WI38 (cell line): ENCODE data around the gene NOX1.

Experiments
- H3K4me3 ChIP-seq: 2 replicates; pipeline ENCODE4 v1.5.1; 2011; ENCODE audit warnings: low read depth, mild to moderate bottlenecking, control low read depth, low read length
- TF ChIP-seq, protein P1 (sequence below): IDR thresholded peaks from 2 replicates; pipeline ENCODE4 v1.5.1; 2012; ENCODE audit warnings: low read depth, mild to moderate bottlenecking, control low read depth, low read length

Gene NOX1

DNA sequence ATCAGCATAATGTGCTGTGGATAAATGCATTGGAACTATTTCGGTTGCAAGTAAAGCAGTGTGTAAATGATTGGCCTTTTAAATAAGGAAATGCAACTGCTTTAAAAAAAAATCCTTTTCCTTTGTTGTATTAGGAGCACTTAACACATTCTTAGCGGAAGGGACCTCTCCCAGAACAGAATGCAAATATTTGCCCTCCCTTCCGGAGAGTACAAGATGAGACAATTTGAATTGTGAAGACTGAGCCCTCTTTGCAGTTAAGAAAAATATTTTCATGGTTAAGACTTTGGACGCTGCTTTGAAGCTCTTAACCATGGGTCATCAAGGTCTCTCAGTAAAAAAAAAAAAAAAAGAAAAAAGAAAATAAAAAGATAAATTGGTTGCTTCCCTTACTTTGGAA lies 9.5 kb upstream of the NOX1 start:
- TF ChIP-seq, protein P1, sequence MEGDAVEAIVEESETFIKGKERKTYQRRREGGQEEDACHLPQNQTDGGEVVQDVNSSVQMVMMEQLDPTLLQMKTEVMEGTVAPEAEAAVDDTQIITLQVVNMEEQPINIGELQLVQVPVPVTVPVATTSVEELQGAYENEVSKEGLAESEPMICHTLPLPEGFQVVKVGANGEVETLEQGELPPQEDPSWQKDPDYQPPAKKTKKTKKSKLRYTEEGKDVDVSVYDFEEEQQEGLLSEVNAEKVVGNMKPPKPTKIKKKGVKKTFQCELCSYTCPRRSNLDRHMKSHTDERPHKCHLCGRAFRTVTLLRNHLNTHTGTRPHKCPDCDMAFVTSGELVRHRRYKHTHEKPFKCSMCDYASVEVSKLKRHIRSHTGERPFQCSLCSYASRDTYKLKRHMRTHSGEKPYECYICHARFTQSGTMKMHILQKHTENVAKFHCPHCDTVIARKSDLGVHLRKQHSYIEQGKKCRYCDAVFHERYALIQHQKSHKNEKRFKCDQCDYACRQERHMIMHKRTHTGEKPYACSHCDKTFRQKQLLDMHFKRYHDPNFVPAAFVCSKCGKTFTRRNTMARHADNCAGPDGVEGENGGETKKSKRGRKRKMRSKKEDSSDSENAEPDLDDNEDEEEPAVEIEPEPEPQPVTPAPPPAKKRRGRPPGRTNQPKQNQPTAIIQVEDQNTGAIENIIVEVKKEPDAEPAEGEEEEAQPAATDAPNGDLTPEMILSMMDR, result no peak
- H3K4me3 ChIP-seq, result no peak overlapping the region

DNA sequence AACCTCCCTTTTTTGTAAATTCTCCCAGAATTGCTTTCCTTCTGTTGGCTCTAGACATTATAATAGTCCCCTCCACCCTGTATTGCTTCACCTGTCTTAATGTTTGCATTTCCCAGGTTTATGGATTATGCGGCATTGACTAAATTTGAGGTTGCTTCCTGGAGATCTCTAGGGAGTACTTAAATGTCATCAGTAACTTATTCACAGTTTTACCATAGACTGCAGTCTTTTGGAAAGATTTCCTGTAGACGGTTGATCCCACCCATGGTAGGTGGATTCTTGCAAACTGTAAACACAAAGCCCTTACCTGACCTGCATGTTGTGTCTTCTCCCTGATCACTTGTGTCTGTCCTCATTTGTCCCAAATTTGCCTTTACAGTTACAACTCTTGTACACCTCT lies 6.2 kb upstream of the NOX1 start:
- TF ChIP-seq, protein P1, result no peak

DNA sequence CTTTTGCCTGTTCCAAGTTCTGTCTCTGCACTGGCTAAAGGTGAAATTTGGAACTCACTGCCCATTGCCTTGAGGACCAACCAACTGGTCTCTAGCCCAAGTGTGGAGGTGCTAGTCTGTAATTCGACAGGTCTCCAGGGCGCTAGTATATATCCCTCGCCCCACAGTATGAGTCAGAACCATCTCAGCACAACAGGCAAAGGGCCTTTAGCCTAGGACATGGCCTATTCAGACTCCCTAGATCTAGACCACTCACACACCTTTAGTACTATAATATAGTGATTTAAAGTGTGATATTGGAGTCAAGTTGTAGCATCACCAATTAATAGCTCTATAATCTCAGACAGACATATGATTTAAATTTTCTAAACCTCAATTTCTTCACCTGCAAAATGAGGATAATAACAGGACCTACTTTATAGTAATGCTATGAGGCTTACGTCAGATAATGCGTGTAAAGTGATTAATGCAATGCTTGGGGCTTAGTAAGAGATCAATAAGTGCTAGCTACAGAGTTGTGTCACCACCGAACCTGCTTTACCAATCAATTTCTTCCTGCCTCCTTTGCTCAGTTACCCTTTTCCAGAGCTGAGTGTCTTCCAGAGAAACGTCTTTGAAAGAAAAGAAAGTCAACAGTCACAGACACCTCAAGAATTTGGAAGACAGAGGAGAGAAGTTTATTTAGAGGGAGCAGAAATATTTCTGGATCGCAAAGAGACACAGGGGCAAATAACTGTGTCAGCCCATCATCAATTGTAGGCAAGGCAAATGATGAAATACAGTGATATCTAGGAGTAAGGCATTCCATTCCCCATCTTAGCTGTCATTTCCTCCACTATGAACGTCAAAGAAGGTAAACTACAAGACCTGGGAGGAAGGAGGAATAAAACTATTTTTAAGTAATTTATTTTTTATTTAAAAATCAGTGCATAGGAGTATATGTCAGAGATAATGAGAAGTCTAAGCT lies 2.3 kb downstream of the NOX1 start:
- no peak overlapping the region for H3K4me3 ChIP-seq
- TF ChIP-seq, protein P1, result no peak

More for the DNA sequence above, 6.2 kb upstream of the NOX1 start:
- no peak overlapping the region for H3K4me3 ChIP-seq

DNA sequence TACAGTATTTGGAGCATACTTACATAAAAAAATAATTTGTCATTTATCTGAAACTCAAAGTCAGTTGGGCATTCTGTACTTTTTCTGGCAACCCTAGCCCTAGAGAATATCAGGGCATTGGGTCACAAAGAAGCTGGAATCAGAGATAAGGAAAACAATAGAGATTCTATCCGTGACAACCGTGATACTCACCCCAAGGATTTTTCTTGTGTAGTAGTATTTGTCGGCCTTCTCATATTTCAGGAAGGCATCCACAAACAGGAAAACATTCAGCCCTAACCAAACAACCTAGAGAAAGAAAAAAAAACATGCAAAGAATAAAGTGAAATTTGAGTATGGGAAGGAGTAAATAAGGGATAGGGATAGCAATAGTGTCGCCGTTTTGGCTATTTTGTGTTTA lies 3.6 kb downstream of the NOX1 start:
- TF ChIP-seq, protein P1, result no peak
- no peak overlapping the region for H3K4me3 ChIP-seq

DNA sequence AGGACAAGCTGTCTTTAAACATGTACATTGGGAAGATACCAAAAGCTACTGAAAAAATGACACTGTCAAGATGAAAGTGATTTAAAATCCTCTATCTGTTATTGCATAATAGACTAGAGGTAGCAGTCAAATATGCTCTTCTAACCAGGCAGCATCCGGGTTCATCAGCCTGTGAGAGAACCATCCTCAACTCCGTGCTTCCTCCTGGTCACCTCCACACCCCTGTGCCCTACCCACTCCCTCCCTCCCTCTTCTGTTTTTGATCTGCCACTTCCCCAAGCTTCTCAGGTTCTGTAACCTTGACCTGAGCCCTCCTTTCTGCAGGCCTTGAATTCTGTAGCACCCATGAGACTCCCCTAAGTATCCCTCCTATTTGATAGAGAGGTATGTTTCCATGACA lies 5.9 kb downstream of the NOX1 start:
- no peak overlapping the region for H3K4me3 ChIP-seq
- TF ChIP-seq, protein P1, result no peak

DNA sequence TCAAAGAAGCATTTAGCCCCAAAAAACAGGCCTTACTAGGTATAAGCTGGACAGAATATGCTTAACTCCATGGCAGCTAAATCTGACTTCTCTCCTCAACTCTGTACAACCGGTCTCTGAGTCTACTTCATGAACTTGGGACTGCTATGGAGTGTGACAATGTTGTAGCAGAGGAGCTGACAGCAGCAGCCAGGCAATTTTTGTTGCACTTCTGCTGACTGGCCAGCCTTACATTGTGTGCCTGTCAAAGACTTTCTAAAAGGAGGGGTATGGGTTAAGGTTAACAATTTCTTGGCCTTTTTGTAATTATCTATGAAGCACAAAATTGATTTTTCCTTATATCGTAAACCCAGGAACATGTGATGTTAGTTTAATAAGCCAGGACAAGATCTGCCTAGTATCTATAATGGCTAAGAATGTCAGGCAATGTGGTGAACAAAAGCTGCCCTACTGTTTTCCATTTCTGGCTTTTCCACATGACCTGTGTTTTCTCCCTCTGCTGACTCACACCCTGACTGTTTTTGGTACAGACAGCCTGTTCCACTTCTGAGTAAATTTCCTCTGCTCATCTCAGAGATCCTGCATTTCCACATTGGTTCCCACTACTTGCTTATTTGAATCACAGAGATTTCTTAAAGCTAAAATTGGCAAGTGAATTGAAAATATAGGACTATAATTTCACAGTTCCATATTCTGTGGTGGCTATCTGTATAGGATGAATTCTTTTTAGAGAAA lies 9.3 kb downstream of the NOX1 start:
- TF ChIP-seq, protein P1, result no peak
- H3K4me3 ChIP-seq, result no peak overlapping the region
